Liver (tissue), 3 donors: Measurements from ENCODE around the gene EML6.
A peak's percentile ranks its signal among the peaks of the same experiment; 100 is the strongest.

Experiments used
- EGR1 ChIP-seq, 2 donors: IDR thresholded peaks; 2 replicates each; pipeline ENCODE4 v1.6.1; 2016 to 2018; ENCODE audit warnings: antibody characterized with exemption in 2 of 2, low read depth in 2 of 2
- GABPA ChIP-seq, 2 donors: IDR thresholded peaks in 1 of 2; conservative IDR thresholded peaks in 1 of 2; 2 replicates each; pipeline ENCODE4 v1.6.1; 2016; ENCODE audit warnings: antibody characterized with exemption in 2 of 2, mild to moderate bottlenecking in 1 of 2, moderate library complexity in 1 of 2
- JUND ChIP-seq, 2 donors: IDR thresholded peaks; 2 replicates each; pipeline ENCODE4 v1.6.1; 2016; ENCODE audit warnings: antibody characterized with exemption in 2 of 2
- MAX ChIP-seq: IDR thresholded peaks from 2 replicates; pipeline ENCODE4 v1.6.1; 2016; ENCODE audit warnings: antibody characterized with exemption
- RAD21 ChIP-seq, 2 donors: IDR thresholded peaks; 2 replicates each; pipeline ENCODE4 v1.6.1; 2016; ENCODE audit warnings: antibody characterized with exemption in 2 of 2, mild to moderate bottlenecking in 2 of 2
- RXRA ChIP-seq, 2 donors: IDR thresholded peaks; 2 replicates each; pipeline ENCODE4 v1.6.1; 2017 to 2018; ENCODE audit warnings: antibody characterized with exemption in 2 of 2, mild to moderate bottlenecking in 1 of 2
- SP1 ChIP-seq: IDR thresholded peaks from 2 replicates; pipeline ENCODE4 v1.6.1; 2018; ENCODE audit warnings: antibody characterized with exemption, mild to moderate bottlenecking
- TAF1 ChIP-seq: conservative IDR thresholded peaks from 2 replicates; pipeline ENCODE4 v1.6.1; 2016; ENCODE audit warnings: antibody characterized with exemption, mild to moderate bottlenecking
- TF ChIP-seq, protein P1 (sequence below): fragments of 150-350 bp; IDR thresholded peaks from 2 replicates; pipeline ENCODE4 v1.5.1; 2017; ENCODE audit warnings: improper control_type of control experiment, low read depth, low read length; ENCODE audit not compliant: missing input control
- TF ChIP-seq, protein P2 (sequence below): IDR thresholded peaks from 2 replicates; pipeline ENCODE4 v1.6.1; 2016; ENCODE audit warnings: antibody characterized with exemption, mild to moderate bottlenecking
- TF ChIP-seq, protein P3 (sequence below): IDR thresholded peaks from 2 replicates; pipeline ENCODE4 v1.6.1; 2016; ENCODE audit warnings: antibody characterized with exemption
- TF ChIP-seq, protein P4 (sequence below): IDR thresholded peaks from 2 replicates; pipeline ENCODE4 v1.6.1; 2016; ENCODE audit warnings: antibody characterized with exemption
- donor health status: healthy.
- donor health status: healthy.

DNA sequence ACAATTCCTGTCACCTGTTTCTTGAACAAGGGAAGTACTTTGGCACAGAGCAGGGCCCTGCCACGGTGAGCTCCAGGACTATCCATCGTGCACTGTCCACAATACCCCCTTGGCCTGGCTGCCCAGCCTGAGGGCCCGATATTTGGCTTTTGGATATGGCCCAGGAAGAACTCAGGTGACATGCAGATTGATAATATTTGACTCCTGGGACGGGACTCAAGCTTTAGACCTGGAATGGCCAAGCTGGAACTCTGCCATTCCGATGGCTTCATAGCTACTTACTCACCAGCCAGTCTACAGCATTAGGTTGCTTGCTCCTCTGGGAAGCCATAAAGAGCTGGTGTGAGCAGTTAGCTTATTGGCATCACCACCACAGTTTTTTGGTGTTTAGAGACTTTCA is 26.6 kb downstream of the EML6 start:
- TF ChIP-seq, protein P1, sequence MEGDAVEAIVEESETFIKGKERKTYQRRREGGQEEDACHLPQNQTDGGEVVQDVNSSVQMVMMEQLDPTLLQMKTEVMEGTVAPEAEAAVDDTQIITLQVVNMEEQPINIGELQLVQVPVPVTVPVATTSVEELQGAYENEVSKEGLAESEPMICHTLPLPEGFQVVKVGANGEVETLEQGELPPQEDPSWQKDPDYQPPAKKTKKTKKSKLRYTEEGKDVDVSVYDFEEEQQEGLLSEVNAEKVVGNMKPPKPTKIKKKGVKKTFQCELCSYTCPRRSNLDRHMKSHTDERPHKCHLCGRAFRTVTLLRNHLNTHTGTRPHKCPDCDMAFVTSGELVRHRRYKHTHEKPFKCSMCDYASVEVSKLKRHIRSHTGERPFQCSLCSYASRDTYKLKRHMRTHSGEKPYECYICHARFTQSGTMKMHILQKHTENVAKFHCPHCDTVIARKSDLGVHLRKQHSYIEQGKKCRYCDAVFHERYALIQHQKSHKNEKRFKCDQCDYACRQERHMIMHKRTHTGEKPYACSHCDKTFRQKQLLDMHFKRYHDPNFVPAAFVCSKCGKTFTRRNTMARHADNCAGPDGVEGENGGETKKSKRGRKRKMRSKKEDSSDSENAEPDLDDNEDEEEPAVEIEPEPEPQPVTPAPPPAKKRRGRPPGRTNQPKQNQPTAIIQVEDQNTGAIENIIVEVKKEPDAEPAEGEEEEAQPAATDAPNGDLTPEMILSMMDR = no peak
- TF ChIP-seq, protein P2, sequence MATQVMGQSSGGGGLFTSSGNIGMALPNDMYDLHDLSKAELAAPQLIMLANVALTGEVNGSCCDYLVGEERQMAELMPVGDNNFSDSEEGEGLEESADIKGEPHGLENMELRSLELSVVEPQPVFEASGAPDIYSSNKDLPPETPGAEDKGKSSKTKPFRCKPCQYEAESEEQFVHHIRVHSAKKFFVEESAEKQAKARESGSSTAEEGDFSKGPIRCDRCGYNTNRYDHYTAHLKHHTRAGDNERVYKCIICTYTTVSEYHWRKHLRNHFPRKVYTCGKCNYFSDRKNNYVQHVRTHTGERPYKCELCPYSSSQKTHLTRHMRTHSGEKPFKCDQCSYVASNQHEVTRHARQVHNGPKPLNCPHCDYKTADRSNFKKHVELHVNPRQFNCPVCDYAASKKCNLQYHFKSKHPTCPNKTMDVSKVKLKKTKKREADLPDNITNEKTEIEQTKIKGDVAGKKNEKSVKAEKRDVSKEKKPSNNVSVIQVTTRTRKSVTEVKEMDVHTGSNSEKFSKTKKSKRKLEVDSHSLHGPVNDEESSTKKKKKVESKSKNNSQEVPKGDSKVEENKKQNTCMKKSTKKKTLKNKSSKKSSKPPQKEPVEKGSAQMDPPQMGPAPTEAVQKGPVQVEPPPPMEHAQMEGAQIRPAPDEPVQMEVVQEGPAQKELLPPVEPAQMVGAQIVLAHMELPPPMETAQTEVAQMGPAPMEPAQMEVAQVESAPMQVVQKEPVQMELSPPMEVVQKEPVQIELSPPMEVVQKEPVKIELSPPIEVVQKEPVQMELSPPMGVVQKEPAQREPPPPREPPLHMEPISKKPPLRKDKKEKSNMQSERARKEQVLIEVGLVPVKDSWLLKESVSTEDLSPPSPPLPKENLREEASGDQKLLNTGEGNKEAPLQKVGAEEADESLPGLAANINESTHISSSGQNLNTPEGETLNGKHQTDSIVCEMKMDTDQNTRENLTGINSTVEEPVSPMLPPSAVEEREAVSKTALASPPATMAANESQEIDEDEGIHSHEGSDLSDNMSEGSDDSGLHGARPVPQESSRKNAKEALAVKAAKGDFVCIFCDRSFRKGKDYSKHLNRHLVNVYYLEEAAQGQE = no peak
- TF ChIP-seq, protein P3, sequence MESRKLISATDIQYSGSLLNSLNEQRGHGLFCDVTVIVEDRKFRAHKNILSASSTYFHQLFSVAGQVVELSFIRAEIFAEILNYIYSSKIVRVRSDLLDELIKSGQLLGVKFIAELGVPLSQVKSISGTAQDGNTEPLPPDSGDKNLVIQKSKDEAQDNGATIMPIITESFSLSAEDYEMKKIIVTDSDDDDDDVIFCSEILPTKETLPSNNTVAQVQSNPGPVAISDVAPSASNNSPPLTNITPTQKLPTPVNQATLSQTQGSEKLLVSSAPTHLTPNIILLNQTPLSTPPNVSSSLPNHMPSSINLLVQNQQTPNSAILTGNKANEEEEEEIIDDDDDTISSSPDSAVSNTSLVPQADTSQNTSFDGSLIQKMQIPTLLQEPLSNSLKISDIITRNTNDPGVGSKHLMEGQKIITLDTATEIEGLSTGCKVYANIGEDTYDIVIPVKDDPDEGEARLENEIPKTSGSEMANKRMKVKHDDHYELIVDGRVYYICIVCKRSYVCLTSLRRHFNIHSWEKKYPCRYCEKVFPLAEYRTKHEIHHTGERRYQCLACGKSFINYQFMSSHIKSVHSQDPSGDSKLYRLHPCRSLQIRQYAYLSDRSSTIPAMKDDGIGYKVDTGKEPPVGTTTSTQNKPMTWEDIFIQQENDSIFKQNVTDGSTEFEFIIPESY = no peak
- no peak for TF ChIP-seq TAF1
- TF ChIP-seq EGR1 (IDR thresholded peaks at IDR 0.05; ENCODE audit: low read depth in 2 of 2) = no peak
- TF ChIP-seq, protein P4, sequence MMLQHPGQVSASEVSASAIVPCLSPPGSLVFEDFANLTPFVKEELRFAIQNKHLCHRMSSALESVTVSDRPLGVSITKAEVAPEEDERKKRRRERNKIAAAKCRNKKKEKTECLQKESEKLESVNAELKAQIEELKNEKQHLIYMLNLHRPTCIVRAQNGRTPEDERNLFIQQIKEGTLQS = no peak
- no peak for TF ChIP-seq SP1
- TF ChIP-seq GABPA (IDR thresholded peaks at IDR 0.05 in 1 of 2, conservative IDR thresholded peaks at IDR 0.05 in 1 of 2) = no peak
- peak; percentile 16 to 28 for TF ChIP-seq RXRA (IDR thresholded peaks at IDR 0.05)
- TF ChIP-seq RAD21 (IDR thresholded peaks at IDR 0.05) = no peak
- TF ChIP-seq MAX = no peak
- TF ChIP-seq JUND (IDR thresholded peaks at IDR 0.05) = no peak
